Measurements from ENCODE around the gene ZDHHC20. TPM values are rescaled to one million over a fixed set of nuclear protein-coding genes. Genes with fewer than 3 reads are reported as not detected.
"Not testable (repeated sequence)": the region's sequence is repeated elsewhere in the genome, so short reads cannot be mapped to it uniquely, and the experiment has no call there.

The ZDHHC20 gene
- polyA plus RNA-seq, 2 of the 4 experiments (the other 2 are of a cell fraction): 26.9 to 57.0 TPM

- no peaks in the 10 kb centered on the region for H3K4me1 ChIP-seq
- no peak for ATAC-seq
- no peak for FAIRE-seq
- DNase-seq (ENCODE audit: low read depth in 1 of 2, low spot score in 1 of 2): no peak
- no peak for TF ChIP-seq ELK1 (IDR thresholded peaks at IDR 0.05; ENCODE audit: low read depth, low read length)
- TF ChIP-seq ESRRA (IDR thresholded peaks at IDR 0.05; ENCODE audit: borderline replicate concordance, low read length): no peak
- TF ChIP-seq MAFK (IDR thresholded peaks at IDR 0.05; ENCODE audit: partially characterized antibody): no peak
- no peak for TF ChIP-seq E2F6 (IDR thresholded peaks at IDR 0.05; ENCODE audit: borderline replicate concordance, low read depth)
- TF ChIP-seq TP53 (CRISPR knock-in tag; IDR thresholded peaks at IDR 0.05): no peak
- no peak for TF ChIP-seq CBX8 (IDR thresholded peaks at IDR 0.05)
- TF ChIP-seq RARB (CRISPR knock-in tag; IDR thresholded peaks at IDR 0.05): no peak
- TF ChIP-seq PHF8 (IDR thresholded peaks at IDR 0.05; ENCODE audit: borderline replicate concordance, low read depth): no peak
- TF ChIP-seq CHD4 (IDR thresholded peaks at IDR 0.05; ENCODE audit: borderline replicate concordance): no peak
- TF ChIP-seq RNF2 (IDR thresholded peaks at IDR 0.05; ENCODE audit: borderline replicate concordance, low read depth): no peak
- TF ChIP-seq KDM1A (IDR thresholded peaks at IDR 0.05; ENCODE audit: low read depth): no peak
- TF ChIP-seq FOXS1 (CRISPR knock-in tag; IDR thresholded peaks at IDR 0.05): no peak
- no peak for TF ChIP-seq ZNF302 (CRISPR knock-in tag; IDR thresholded peaks at IDR 0.05)
- TF ChIP-seq GATA3 (IDR thresholded peaks at IDR 0.05; ENCODE audit: borderline replicate concordance): no peak
- 67% methylated on average over 1 of the region's 1 CpG for WGBS (ENCODE audit: missing lambda C conversion rate)
- no peaks in the 10 kb centered on the region for H3K9me3 ChIP-seq
- no peak overlapping the region for H3K4me2 ChIP-seq
- H3K27ac ChIP-seq: no peak overlapping the region
- ChIA-PET CTCF (no interaction called here), POLR2A (no interaction called here)
- no peak overlapping the region for H3K4me3 ChIP-seq
Observed at GRCh38 chr13:21413013-21413412, 46.1 kb downstream of the ZDHHC20 start.

- not testable (repeated sequence) for ATAC-seq
Observed at GRCh38 chr13:21410453-21410852, 48.6 kb downstream of the ZDHHC20 start.

GRCh38 chr13:21405309-21405708 lies 53.8 kb downstream of the ZDHHC20 start:
- FAIRE-seq (no peak), ATAC-seq (no peak), DNase-seq (ENCODE audit: low read depth in 1 of 2, low spot score in 1 of 2) (no peak)
- POLR2A ChIA-PET: no interaction called here
- no peak overlapping the region for H3K4me2 ChIP-seq
- no peak overlapping the region for H3K27ac ChIP-seq
- no peaks in the 10 kb centered on the region for H3K9me3 ChIP-seq
- H3K4me3 ChIP-seq: no peak overlapping the region
- TF ChIP-seq POLR2AphosphoS2 (conservative IDR thresholded peaks at IDR 0.05; ENCODE audit: low read length) (no peak), PBX3 (IDR thresholded peaks at IDR 0.05) (no peak), RARB (CRISPR knock-in tag; IDR thresholded peaks at IDR 0.05) (no peak), RAD21 (conservative IDR thresholded peaks at IDR 0.05 in 1 of 2, IDR thresholded peaks at IDR 0.05 in 1 of 2) (no peak), KDM1A (IDR thresholded peaks at IDR 0.05; ENCODE audit: low read depth) (no peak), HOXB13 (CRISPR knock-in tag; IDR thresholded peaks at IDR 0.05; ENCODE audit: low read depth) (no peak), RFX5 (IDR thresholded peaks at IDR 0.05) (no peak)
- CTCF ChIA-PET: interaction anchor here (1.2 kb wide), 1 partner anchor 71 kb away, joined by 3 read pairs; no protein-coding TSS in a partner anchor
- 100% methylated on average over 1 of the region's 1 CpG for WGBS (ENCODE audit: missing lambda C conversion rate)
- peaks cover 19% of the 10 kb centered on the region for H3K4me1 ChIP-seq

More at GRCh38 chr13:21410453-21410852, 48.6 kb downstream of the ZDHHC20 start:
- H3K4me3 ChIP-seq; H3K4me2 ChIP-seq; DNase-seq (ENCODE audit: low read depth in 1 of 2, low spot score in 1 of 2); H3K9me3 ChIP-seq; H3K27ac ChIP-seq; H3K4me1 ChIP-seq; FAIRE-seq: not testable (repeated sequence)
- CTCF ChIA-PET: interaction anchor here (2.0 to 2.4 kb wide), 2 partner anchors 10 to 67 kb away, joined by 4 to 8 read pairs; no protein-coding TSS in a partner anchor
- WGBS (ENCODE audit: missing lambda C conversion rate): 20% methylated on average over 1 of the region's 2 CpGs
- POLR2A ChIA-PET: interaction anchor here (0.7 kb wide), 1 partner anchor 49 kb away, joined by 3 read pairs; the partner anchor contains the start of gene ZDHHC20

Data from A549 (cell line).